ENCODE measurements around the gene PLOD3. TPM values are rescaled to one million over a fixed set of nuclear protein-coding genes. Genes with fewer than 3 reads are reported as not detected.
A peak's percentile ranks its signal among the peaks of the same experiment; 100 is the strongest.

PLOD3 gene
- total and polyA plus RNA-seq, 2 experiments from 2014 or later = 52.7 to 73.1 TPM

DNA sequence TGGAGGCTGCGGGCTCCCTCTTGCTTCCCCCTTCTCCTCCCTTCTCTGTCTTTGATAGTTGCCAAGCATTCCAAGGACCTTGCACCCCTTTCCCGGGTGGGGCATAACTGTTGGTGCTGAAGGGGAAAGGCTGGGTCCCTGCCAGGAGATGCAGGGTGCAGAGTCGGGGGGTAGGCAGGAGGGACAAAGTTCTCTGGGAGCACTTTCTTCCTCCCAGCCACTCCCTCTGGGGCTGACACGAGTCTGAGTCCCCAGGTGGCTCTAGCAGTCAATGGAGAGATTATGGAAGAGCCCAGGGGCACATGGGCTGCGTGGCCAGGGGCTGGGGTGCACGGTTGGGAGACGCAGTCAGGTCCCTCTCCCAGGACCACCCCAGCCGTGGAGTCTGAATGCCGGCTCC, 18.1 kb upstream of the PLOD3 start:
- TF ChIP-seq, protein P1, sequence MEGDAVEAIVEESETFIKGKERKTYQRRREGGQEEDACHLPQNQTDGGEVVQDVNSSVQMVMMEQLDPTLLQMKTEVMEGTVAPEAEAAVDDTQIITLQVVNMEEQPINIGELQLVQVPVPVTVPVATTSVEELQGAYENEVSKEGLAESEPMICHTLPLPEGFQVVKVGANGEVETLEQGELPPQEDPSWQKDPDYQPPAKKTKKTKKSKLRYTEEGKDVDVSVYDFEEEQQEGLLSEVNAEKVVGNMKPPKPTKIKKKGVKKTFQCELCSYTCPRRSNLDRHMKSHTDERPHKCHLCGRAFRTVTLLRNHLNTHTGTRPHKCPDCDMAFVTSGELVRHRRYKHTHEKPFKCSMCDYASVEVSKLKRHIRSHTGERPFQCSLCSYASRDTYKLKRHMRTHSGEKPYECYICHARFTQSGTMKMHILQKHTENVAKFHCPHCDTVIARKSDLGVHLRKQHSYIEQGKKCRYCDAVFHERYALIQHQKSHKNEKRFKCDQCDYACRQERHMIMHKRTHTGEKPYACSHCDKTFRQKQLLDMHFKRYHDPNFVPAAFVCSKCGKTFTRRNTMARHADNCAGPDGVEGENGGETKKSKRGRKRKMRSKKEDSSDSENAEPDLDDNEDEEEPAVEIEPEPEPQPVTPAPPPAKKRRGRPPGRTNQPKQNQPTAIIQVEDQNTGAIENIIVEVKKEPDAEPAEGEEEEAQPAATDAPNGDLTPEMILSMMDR (IDR thresholded peaks at IDR 0.05; ENCODE audit: low read depth, low read length) = no peak
- peaks cover 8% of the 10 kb centered on the region for H3K36me3 ChIP-seq
- no peaks in the 10 kb centered on the region for H3K9me3 ChIP-seq (ENCODE audit: low read depth)
- no peak overlapping the region for H3K4me3 ChIP-seq
- H3K27ac ChIP-seq = no peak overlapping the region
- H3K27me3 ChIP-seq = no peaks in the 10 kb centered on the region
- no peak for DNase-seq (ENCODE audit: low read depth in 1 of 2, low spot score in 1 of 2)
- H3K4me1 ChIP-seq (ENCODE audit: low read depth) = peaks cover 8% of the 10 kb centered on the region

DNA sequence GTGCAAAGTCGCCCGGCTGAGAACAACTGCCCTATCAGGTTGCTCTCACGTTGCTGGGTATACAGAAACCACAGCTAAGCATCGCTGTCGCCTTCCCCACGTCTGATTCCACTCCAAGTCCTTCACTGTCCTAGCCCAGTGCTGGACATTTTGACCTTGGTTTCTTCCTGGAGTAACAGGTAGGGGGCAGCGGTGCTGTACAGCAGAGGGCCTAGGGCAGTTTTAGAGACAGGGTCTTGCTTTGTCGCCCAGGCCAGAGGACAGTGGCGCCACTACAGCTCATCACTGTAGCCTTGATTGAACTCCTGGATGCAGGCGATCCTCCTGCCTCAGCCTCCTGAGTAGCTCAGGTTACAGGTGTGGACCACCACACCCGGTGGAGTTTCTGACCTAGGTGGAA, 17.7 kb upstream of the PLOD3 start:
- DNase-seq (ENCODE audit: low read depth in 1 of 2, low spot score in 1 of 2) = no peak

DNA sequence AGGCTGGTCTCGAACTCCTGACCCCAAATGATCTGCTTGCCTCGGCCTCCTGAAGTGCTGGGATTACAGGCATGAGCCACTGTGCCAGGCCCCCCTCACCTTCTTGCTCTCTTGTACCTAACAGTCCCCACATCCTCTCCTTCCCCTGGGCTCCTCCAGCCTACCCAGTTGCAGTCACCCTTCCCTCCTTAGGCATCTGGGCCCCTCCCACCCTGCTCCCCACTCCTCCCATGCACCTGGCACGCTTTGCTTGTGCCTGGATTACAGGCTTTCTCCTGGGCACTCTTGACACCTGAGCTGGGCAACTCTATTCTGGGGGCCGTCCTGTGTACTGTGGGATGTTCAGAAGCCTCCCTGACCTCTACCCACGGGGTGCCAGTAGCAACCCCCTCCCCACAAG, 17.3 kb upstream of the PLOD3 start:
- peaks cover 3% of the 10 kb centered on the region for H3K36me3 ChIP-seq

More for the DNA sequence above, 17.7 kb upstream of the PLOD3 start:
- Histone ChIP-seq H3K4me3 (no peak overlapping the region), H3K9me3 (ENCODE audit: low read depth) (no peaks in the 10 kb centered on the region), H3K27me3 (no peaks in the 10 kb centered on the region), H3K27ac (no peak overlapping the region), H3K4me1 (ENCODE audit: low read depth) (peaks cover 8% of the 10 kb centered on the region), H3K36me3 (peaks cover 7% of the 10 kb centered on the region)
- TF ChIP-seq, protein P1 (IDR thresholded peaks at IDR 0.05; ENCODE audit: low read depth, low read length) = peak; percentile 38

DNA sequence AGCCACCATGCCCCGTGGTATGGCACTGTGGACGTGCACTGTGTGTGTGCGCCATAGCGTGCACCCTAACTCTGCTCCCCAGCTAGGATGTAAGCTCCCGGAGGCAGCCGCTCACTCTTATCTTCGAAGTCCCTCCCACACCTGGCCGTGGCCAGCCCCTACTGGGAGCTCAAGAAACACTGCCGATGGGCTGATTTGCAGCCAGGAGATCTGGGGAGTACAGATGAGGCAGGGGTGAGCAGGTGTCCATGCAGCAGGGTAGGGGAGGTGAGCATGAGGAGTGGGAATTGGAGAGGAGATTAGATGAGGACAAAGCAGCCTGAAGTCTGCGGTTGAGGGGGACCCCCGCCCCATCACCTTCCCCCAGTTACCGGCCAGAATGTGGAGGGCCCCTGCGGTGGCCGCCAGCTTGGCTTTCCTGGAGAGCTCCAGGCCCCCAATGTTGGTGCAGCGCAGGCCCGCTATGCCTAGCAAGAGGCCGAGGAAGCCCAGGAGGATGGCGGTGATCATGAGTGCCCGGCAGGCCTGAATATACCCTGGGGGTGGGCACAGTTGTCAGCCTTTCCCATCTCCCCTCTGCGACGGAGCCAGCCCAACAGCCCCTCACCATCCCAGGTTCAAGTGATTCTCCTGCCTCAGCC, 16.6 kb upstream of the PLOD3 start:
- no peak for DNase-seq (ENCODE audit: low read depth in 1 of 2, low spot score in 1 of 2)
- Histone ChIP-seq H3K4me1 (ENCODE audit: low read depth) (peaks cover 8% of the 10 kb centered on the region), H3K9me3 (ENCODE audit: low read depth) (no peaks in the 10 kb centered on the region), H3K36me3 (no peaks in the 10 kb centered on the region), H3K4me3 (no peak overlapping the region), H3K27me3 (no peaks in the 10 kb centered on the region), H3K27ac (no peak overlapping the region)
- TF ChIP-seq, protein P1 (IDR thresholded peaks at IDR 0.05; ENCODE audit: low read depth, low read length) = no peak

More for the DNA sequence above, 17.3 kb upstream of the PLOD3 start:
- Histone ChIP-seq H3K27me3 (no peaks in the 10 kb centered on the region), H3K9me3 (ENCODE audit: low read depth) (no peaks in the 10 kb centered on the region), H3K4me3 (no peak overlapping the region), H3K4me1 (ENCODE audit: low read depth) (peaks cover 8% of the 10 kb centered on the region), H3K27ac (no peak overlapping the region)
- no peak for DNase-seq (ENCODE audit: low read depth in 1 of 2, low spot score in 1 of 2)
- TF ChIP-seq, protein P1 (IDR thresholded peaks at IDR 0.05; ENCODE audit: low read depth, low read length) = no peak

DNA sequence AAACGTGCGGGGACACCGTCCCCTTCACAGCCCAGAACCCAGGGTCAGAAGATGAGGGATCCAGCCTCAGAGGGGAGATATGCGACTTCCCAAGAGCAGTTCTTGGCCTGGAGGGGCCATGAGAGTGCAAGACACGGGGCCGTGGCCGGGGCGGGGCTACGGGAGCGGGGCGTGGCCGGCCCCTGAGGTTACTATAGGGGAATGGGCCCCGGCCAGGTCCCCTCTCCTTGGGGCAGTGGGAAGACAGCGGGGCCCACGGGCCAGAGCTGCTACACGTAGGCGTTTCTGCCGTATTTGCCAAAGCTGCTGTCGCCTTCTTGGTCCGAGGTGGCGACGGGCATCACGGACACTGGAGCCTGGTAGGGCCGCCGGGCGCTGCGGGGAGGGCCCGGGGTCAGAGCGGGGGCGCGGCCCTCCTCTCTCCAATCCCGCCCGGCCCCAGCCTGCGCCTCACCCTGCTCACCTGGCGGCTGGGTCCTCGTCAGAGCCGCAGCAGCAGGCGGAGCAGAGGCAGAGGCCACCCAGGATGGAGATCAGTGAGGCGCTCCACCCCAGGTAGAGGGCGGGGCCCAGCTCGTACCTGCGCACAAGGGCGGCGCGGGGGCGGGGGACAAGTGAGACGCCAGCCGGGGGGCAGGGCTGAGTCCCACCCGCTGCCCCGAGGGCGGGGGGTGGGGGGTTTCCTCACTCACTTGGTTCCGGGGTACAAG, 14.9 kb upstream of the PLOD3 start:
- Histone ChIP-seq H3K4me1 (ENCODE audit: low read depth) (peaks cover 8% of the 10 kb centered on the region), H3K36me3 (no peaks in the 10 kb centered on the region), H3K27me3 (no peaks in the 10 kb centered on the region), H3K9me3 (ENCODE audit: low read depth) (no peaks in the 10 kb centered on the region), H3K4me3 (peak overlapping the region; percentile 26), H3K27ac (no peak overlapping the region)
- DNase-seq (ENCODE audit: low read depth in 1 of 2, low spot score in 1 of 2) = peak in 1 of 2 donors; percentile 51
- TF ChIP-seq, protein P1 (IDR thresholded peaks at IDR 0.05; ENCODE audit: low read depth, low read length) = no peak

All from cardiac muscle cell (in vitro differentiated cells and primary cell).